ENCODE measurements around the gene TYR.
"Not testable (repeated sequence)": the region's sequence is repeated elsewhere in the genome, so short reads cannot be mapped to it uniquely, and the experiment has no call there.

TYR gene

GRCh38 chr11:89182773-89183518, 5.3 kb downstream of the TYR start:
- TF ChIP-seq PAX5 (IDR thresholded peaks at IDR 0.05; ENCODE audit: insufficient read depth, low read length, severe bottlenecking), result no peak
- TF ChIP-seq POLR2AphosphoS5 (IDR thresholded peaks at IDR 0.05; ENCODE audit: low read depth, low read length), result no peak
- TF ChIP-seq TAF1 (IDR thresholded peaks at IDR 0.05; ENCODE audit: low read depth, low read length), result no peak
- TF ChIP-seq POLR2A (IDR thresholded peaks at IDR 0.05; ENCODE audit: low read depth, low read length), result no peak
- TF ChIP-seq SPI1 (IDR thresholded peaks at IDR 0.05; ENCODE audit: low read depth, low read length), result no peak
- no peak for TF ChIP-seq POU2F2 (IDR thresholded peaks at IDR 0.05; ENCODE audit: low read depth, low read length)
- FAIRE-seq (no peak), DNase-seq (ENCODE audit: insufficient read length, low spot score) (no peak)

GRCh38 chr11:89184021-89184420, 6.3 kb downstream of the TYR start:
- DNase-seq (ENCODE audit: insufficient read length, low spot score) (no peak), FAIRE-seq (no peak)
- TF ChIP-seq TAF1 (IDR thresholded peaks at IDR 0.05; ENCODE audit: low read depth, low read length) (no peak), POU2F2 (IDR thresholded peaks at IDR 0.05; ENCODE audit: low read depth, low read length) (no peak), POLR2A (IDR thresholded peaks at IDR 0.05; ENCODE audit: low read depth, low read length) (no peak), POLR2AphosphoS5 (IDR thresholded peaks at IDR 0.05; ENCODE audit: low read depth, low read length) (no peak), SPI1 (IDR thresholded peaks at IDR 0.05; ENCODE audit: low read depth, low read length) (no peak), PAX5 (IDR thresholded peaks at IDR 0.05; ENCODE audit: insufficient read depth, low read length, severe bottlenecking) (no peak)

GRCh38 chr11:89189776-89190175, 12.1 kb downstream of the TYR start:
- FAIRE-seq (no peak), DNase-seq (ENCODE audit: insufficient read length, low spot score) (no peak)
- TF ChIP-seq POU2F2 (IDR thresholded peaks at IDR 0.05; ENCODE audit: low read depth, low read length), result no peak
- no peak for TF ChIP-seq POLR2AphosphoS5 (IDR thresholded peaks at IDR 0.05; ENCODE audit: low read depth, low read length)
- TF ChIP-seq SPI1 (IDR thresholded peaks at IDR 0.05; ENCODE audit: low read depth, low read length), result no peak
- TF ChIP-seq TAF1 (IDR thresholded peaks at IDR 0.05; ENCODE audit: low read depth, low read length), result no peak
- no peak for TF ChIP-seq POLR2A (IDR thresholded peaks at IDR 0.05; ENCODE audit: low read depth, low read length)
- no peak for TF ChIP-seq PAX5 (IDR thresholded peaks at IDR 0.05; ENCODE audit: insufficient read depth, low read length, severe bottlenecking)

GRCh38 chr11:89201138-89201537, 23.5 kb downstream of the TYR start:
- FAIRE-seq, result no peak

GRCh38 chr11:89203814-89204213, 26.1 kb downstream of the TYR start:
- DNase-seq (ENCODE audit: insufficient read length, low spot score), result no peak
- TF ChIP-seq SPI1 (IDR thresholded peaks at IDR 0.05; ENCODE audit: low read depth, low read length) (no peak), PAX5 (IDR thresholded peaks at IDR 0.05; ENCODE audit: insufficient read depth, low read length, severe bottlenecking) (no peak), POLR2AphosphoS5 (IDR thresholded peaks at IDR 0.05; ENCODE audit: low read depth, low read length) (no peak), POLR2A (IDR thresholded peaks at IDR 0.05; ENCODE audit: low read depth, low read length) (no peak), POU2F2 (IDR thresholded peaks at IDR 0.05; ENCODE audit: low read depth, low read length) (no peak), TAF1 (IDR thresholded peaks at IDR 0.05; ENCODE audit: low read depth, low read length) (no peak)
- no peak for FAIRE-seq

More at GRCh38 chr11:89201138-89201537, 23.5 kb downstream of the TYR start:
- DNase-seq (ENCODE audit: insufficient read length, low spot score), result no peak
- TF ChIP-seq POLR2AphosphoS5 (IDR thresholded peaks at IDR 0.05; ENCODE audit: low read depth, low read length), result no peak
- TF ChIP-seq POLR2A (IDR thresholded peaks at IDR 0.05; ENCODE audit: low read depth, low read length), result no peak
- TF ChIP-seq PAX5 (IDR thresholded peaks at IDR 0.05; ENCODE audit: insufficient read depth, low read length, severe bottlenecking), result no peak
- TF ChIP-seq POU2F2 (IDR thresholded peaks at IDR 0.05; ENCODE audit: low read depth, low read length), result no peak
- TF ChIP-seq SPI1 (IDR thresholded peaks at IDR 0.05; ENCODE audit: low read depth, low read length), result no peak

GRCh38 chr11:89205378-89205777, 27.7 kb downstream of the TYR start:
- no peak for TF ChIP-seq POLR2AphosphoS5 (IDR thresholded peaks at IDR 0.05; ENCODE audit: low read depth, low read length)
- TF ChIP-seq SPI1 (IDR thresholded peaks at IDR 0.05; ENCODE audit: low read depth, low read length), result no peak
- no peak for TF ChIP-seq POU2F2 (IDR thresholded peaks at IDR 0.05; ENCODE audit: low read depth, low read length)
- no peak for TF ChIP-seq TAF1 (IDR thresholded peaks at IDR 0.05; ENCODE audit: low read depth, low read length)
- FAIRE-seq (no peak), DNase-seq (ENCODE audit: insufficient read length, low spot score) (no peak)

GRCh38 chr11:89220684-89221339, 43.1 kb downstream of the TYR start:
- FAIRE-seq, result no peak
- TF ChIP-seq POU2F2 (IDR thresholded peaks at IDR 0.05; ENCODE audit: low read depth, low read length), result no peak
- TF ChIP-seq POLR2A (IDR thresholded peaks at IDR 0.05; ENCODE audit: low read depth, low read length), result no peak
- no peak for TF ChIP-seq SPI1 (IDR thresholded peaks at IDR 0.05; ENCODE audit: low read depth, low read length)
- TF ChIP-seq TAF1 (IDR thresholded peaks at IDR 0.05; ENCODE audit: low read depth, low read length), result no peak
- TF ChIP-seq PAX5 (IDR thresholded peaks at IDR 0.05; ENCODE audit: insufficient read depth, low read length, severe bottlenecking), result no peak
- TF ChIP-seq POLR2AphosphoS5 (IDR thresholded peaks at IDR 0.05; ENCODE audit: low read depth, low read length), result no peak
- no peak for DNase-seq (ENCODE audit: insufficient read length, low spot score)

- no peak for TF ChIP-seq POU2F2 (IDR thresholded peaks at IDR 0.05; ENCODE audit: low read depth, low read length)
- TF ChIP-seq PAX5 (IDR thresholded peaks at IDR 0.05; ENCODE audit: insufficient read depth, low read length, severe bottlenecking), result no peak
- no peak for TF ChIP-seq POLR2AphosphoS5 (IDR thresholded peaks at IDR 0.05; ENCODE audit: low read depth, low read length)
- TF ChIP-seq POLR2A (IDR thresholded peaks at IDR 0.05; ENCODE audit: low read depth, low read length), result no peak
- no peak for TF ChIP-seq SPI1 (IDR thresholded peaks at IDR 0.05; ENCODE audit: low read depth, low read length)
- TF ChIP-seq TAF1 (IDR thresholded peaks at IDR 0.05; ENCODE audit: low read depth, low read length), result no peak
- FAIRE-seq, result no peak
Measured at GRCh38 chr11:89235083-89235482, 57.4 kb downstream of the TYR start.

GRCh38 chr11:89235976-89236375, 58.3 kb downstream of the TYR start:
- FAIRE-seq (no peak), DNase-seq (ENCODE audit: insufficient read length, low spot score) (no peak)
- TF ChIP-seq POLR2AphosphoS5 (IDR thresholded peaks at IDR 0.05; ENCODE audit: low read depth, low read length) (no peak), POU2F2 (IDR thresholded peaks at IDR 0.05; ENCODE audit: low read depth, low read length) (no peak), PAX5 (IDR thresholded peaks at IDR 0.05; ENCODE audit: insufficient read depth, low read length, severe bottlenecking) (no peak), TAF1 (IDR thresholded peaks at IDR 0.05; ENCODE audit: low read depth, low read length) (no peak), POLR2A (IDR thresholded peaks at IDR 0.05; ENCODE audit: low read depth, low read length) (no peak), SPI1 (IDR thresholded peaks at IDR 0.05; ENCODE audit: low read depth, low read length) (no peak)

More at GRCh38 chr11:89235083-89235482, 57.4 kb downstream of the TYR start:
- DNase-seq (ENCODE audit: insufficient read length, low spot score), result no peak

- DNase-seq (ENCODE audit: insufficient read length, low spot score); FAIRE-seq: not testable (repeated sequence)
Measured at GRCh38 chr11:89247007-89247406, 69.3 kb downstream of the TYR start.
